ENCODE data around the gene MBNL2. TPM values are rescaled to one million over a fixed set of nuclear protein-coding genes. Genes with fewer than 3 reads are reported as not detected.
A peak's percentile ranks its signal among the peaks of the same experiment; 100 is the strongest.

Gene MBNL2
- total and polyA plus RNA-seq, 2 of the 4 experiments (the other 2 are of a cell fraction), result 26.9 to 103 TPM

DNA sequence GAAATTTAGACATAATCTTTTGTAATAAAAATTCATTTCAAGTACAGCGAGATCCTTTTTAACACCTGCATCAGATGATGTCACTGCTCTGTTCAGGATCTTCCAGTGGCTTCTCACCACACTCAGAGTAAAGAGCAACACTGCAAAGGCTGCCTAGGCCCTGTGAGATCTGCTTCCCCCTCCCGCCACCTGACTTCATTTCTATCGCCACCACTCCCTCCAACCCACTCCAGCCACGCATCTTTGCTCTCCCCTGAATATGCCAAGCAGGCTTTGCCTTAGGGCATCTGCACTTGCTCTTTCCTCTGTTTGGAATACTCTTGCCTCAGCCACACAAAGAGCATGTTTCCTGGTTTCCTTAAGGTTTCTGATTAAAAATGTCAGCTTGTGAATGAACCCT lies 58.3 kb downstream of the MBNL2 start:
- peaks cover 36% of the 10 kb centered on the region for H3K9me1 ChIP-seq (ENCODE audit: insufficient read depth, low read length)
- no CpG with 5 or more reads among the region's 4 CpGs for WGBS, 2 experiments (ENCODE audit: extremely low coverage in 2 of 2, insufficient read length in 1 of 2)
- TF ChIP-seq NFE2L2 (IDR thresholded peaks at IDR 0.05; ENCODE audit: low read depth, low read length), result no peak
- no peak for TF ChIP-seq FOS (IDR thresholded peaks at IDR 0.05; ENCODE audit: low read depth, low read length)
- TF ChIP-seq, protein P1, sequence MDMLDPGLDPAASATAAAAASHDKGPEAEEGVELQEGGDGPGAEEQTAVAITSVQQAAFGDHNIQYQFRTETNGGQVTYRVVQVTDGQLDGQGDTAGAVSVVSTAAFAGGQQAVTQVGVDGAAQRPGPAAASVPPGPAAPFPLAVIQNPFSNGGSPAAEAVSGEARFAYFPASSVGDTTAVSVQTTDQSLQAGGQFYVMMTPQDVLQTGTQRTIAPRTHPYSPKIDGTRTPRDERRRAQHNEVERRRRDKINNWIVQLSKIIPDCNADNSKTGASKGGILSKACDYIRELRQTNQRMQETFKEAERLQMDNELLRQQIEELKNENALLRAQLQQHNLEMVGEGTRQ (IDR thresholded peaks at IDR 0.05; ENCODE audit: low read depth, low read length), result no peak
- no peak for TF ChIP-seq SMC3 (IDR thresholded peaks at IDR 0.05; ENCODE audit: low read depth, low read length)
- no peak for TF ChIP-seq RFX5 (IDR thresholded peaks at IDR 0.05; ENCODE audit: low read depth, low read length)
- ChIA-PET CTCF (interaction anchor here (0.7 kb wide), 1 partner anchor 219 kb away, joined by 3 read pairs; no protein-coding TSS in a partner anchor), POLR2A (ENCODE audit: unreplicated experiment) (no interaction called here)
- H2BK15ac ChIP-seq (ENCODE audit: low read depth, low read length), result peak overlapping the region; percentile 62; the same call in 1 of the 3 replicates
- peak overlapping the region; percentile 62 for H2BK120ac ChIP-seq (ENCODE audit: low read depth, low read length)
- in situ Hi-C loops (cut with MboI; ENCODE audit: low sequenced_read_pairs), result no loop called here
- H3K4me1 ChIP-seq (ENCODE audit: control insufficient read depth, insufficient read depth, low read length), result peaks cover 33% of the 10 kb centered on the region
- peak overlapping the region; percentile 7; the same call in 1 of the 2 replicates for H4K91ac ChIP-seq (ENCODE audit: insufficient read depth, low read depth, low read length)
- intact Hi-C loops (cut with micrococcal nuclease), result no loop called here
- no peak overlapping the region for H3K56ac ChIP-seq (ENCODE audit: extremely low read depth, insufficient read depth, low read length)
- peak overlapping the region; percentile 1; the same call in 1 of the 2 replicates for H3K23ac ChIP-seq (ENCODE audit: low read depth, low read length)
- H4K20me1 ChIP-seq (ENCODE audit: insufficient read depth, low read length), result peaks cover 60% of the 10 kb centered on the region
- no peaks in the 10 kb centered on the region for H3K27me3 ChIP-seq (ENCODE audit: control insufficient read depth, insufficient read depth, low read length)
- peak overlapping the region; percentile 90 for H2AK5ac ChIP-seq (ENCODE audit: low read depth, low read length)
- dilution Hi-C loops (cut with HindIII; ENCODE audit: low sequenced_read_pairs, unreplicated experiment), result no loop called here
- H3K4me3 ChIP-seq (ENCODE audit: insufficient read depth, low read depth, low read length), result no peak overlapping the region
- H4K5ac ChIP-seq (ENCODE audit: low read depth, low read length), result no peak overlapping the region
- H3K9me3 ChIP-seq (ENCODE audit: control insufficient read depth, insufficient read depth, low read length), result no peaks in the 10 kb centered on the region
- DNase-seq (no peak), ATAC-seq (ENCODE audit: low read depth) (no peak)
- BruUV-seq (replicated peaks), result no TSS peak
- peak overlapping the region in 1 of 2 experiments; percentile 23; a peak in 2 of 4 replicates for H4K8ac ChIP-seq (ENCODE audit: low read depth in 2 of 2, low read length in 2 of 2)
- H2BK5ac ChIP-seq (ENCODE audit: low read depth, low read length, poor library complexity, severe bottlenecking), result peak overlapping the region; percentile 35
- peak overlapping the region; percentile 38; the same call in 1 of the 2 replicates for H3K9ac ChIP-seq (ENCODE audit: low read depth, low read length)
- H3K79me1 ChIP-seq (ENCODE audit: low read depth in 1 of 2, low read length in 2 of 2), result peaks cover 33 to 78% of the 10 kb centered on the region in 2 experiments
- peaks cover 16% of the 10 kb centered on the region for H3K36me3 ChIP-seq (ENCODE audit: control insufficient read depth, insufficient read depth, low read length)
- peak overlapping the region; percentile 75 for H3K14ac ChIP-seq (replicated peaks; ENCODE audit: low read depth, low read length)
- peak overlapping the region; percentile 75 for H3K27ac ChIP-seq (ENCODE audit: insufficient read depth, low read length)
- peak overlapping the region; percentile 55; the same call in 1 of the 2 replicates for H2BK20ac ChIP-seq (ENCODE audit: low read depth, low read length)
- H3K4ac ChIP-seq (ENCODE audit: low read depth, low read length), result peak overlapping the region; percentile 69
- no peak overlapping the region for H2AFZ ChIP-seq (replicated peaks; ENCODE audit: low read length, poor library complexity)
- no peak overlapping the region for H3K18ac ChIP-seq (ENCODE audit: low read depth, low read length)
- H3K4me2 ChIP-seq (ENCODE audit: low read depth, low read length), result no peak overlapping the region
- no peak overlapping the region for H2AK9ac ChIP-seq (replicated peaks; ENCODE audit: low read depth, low read length, poor library complexity)

Data from IMR-90 (cell line).